Stimulated activated CD8-positive, alpha-beta memory T cell treated with anti-CD3 and anti-CD28 coated beads, Interleukin-15, amount 100 ng/mL, for 1 hour (primary cell): ENCODE data around the gene WDR45B.
"Not testable (repeated sequence)": the region's sequence is repeated elsewhere in the genome, so short reads cannot be mapped to it uniquely, and the experiment has no call there.

Experiments
- DNase-seq: peaks from one replicate; pipeline ENCODE4 v3.0.0-alpha.2; 2020; ENCODE audit warnings: low read depth

Gene WDR45B

DNA sequence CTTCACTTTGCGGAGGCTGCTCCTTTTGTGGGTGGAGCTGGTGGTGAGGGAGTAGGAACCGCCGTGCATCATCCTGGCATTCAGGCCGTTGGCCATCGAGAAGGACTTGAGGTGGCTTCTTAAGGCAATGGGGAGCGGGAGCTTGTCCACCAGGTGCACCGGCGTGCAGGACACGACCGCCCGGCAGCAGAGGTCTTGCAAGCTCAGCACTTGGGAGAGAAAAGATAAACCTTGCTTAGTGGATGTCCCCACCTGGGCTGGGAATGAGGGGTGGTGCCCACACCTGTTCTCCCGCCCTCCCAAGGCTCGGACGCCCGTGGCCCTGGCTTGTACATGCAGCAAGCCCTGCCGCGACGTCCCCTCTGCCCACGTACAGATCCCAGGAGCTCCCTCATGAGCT, 9.7 kb upstream of the WDR45B start:
- no peak for DNase-seq

DNA sequence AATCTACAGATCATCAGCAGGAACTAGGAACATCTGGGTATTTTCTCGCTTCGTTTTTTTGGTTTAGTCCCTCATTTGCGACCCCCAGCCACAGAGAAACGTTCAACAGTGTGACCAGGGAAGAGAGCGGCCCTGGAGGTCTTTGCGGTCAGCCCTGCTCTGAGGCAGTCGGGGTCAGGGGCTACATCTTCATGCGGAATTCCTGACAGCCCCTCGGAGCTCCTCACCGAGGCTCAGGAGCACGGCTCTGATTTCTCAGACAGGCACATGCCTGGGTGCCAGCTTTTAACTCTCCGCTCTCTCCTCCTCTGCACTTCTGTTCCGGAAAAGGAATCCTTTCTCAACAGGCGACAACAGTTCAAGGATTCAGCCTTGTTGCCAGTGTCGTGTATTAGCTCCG, 8.0 kb upstream of the WDR45B start:
- no peak for DNase-seq

GRCh38 chr17:82655523-82655922, 7.3 kb upstream of the WDR45B start:
- DNase-seq: no peak

DNA sequence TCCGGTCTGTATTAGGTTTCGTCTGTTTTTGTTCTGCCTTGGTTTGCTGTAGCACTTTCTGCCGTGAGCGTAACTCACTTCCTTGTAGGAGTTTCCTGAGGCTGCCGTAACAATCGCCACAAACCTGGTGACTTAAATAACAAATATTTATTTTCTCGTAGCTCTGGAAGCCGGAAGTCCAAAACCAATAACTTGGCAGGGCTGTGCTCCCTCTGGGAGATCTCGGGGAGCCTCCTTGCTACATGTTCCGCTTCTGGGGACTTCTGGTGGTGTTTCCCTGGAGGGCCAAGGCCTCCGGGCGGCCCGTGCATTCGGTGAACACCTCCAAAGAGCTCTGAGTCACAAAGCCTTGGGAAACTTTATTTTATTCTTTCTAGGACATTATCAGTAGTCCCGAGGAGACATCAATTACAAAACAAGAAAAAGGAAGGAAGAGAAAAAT, 6.8 kb upstream of the WDR45B start:
- no peak for DNase-seq

GRCh38 chr17:82654611-82655010, 6.4 kb upstream of the WDR45B start:
- DNase-seq: not testable (repeated sequence)

DNA sequence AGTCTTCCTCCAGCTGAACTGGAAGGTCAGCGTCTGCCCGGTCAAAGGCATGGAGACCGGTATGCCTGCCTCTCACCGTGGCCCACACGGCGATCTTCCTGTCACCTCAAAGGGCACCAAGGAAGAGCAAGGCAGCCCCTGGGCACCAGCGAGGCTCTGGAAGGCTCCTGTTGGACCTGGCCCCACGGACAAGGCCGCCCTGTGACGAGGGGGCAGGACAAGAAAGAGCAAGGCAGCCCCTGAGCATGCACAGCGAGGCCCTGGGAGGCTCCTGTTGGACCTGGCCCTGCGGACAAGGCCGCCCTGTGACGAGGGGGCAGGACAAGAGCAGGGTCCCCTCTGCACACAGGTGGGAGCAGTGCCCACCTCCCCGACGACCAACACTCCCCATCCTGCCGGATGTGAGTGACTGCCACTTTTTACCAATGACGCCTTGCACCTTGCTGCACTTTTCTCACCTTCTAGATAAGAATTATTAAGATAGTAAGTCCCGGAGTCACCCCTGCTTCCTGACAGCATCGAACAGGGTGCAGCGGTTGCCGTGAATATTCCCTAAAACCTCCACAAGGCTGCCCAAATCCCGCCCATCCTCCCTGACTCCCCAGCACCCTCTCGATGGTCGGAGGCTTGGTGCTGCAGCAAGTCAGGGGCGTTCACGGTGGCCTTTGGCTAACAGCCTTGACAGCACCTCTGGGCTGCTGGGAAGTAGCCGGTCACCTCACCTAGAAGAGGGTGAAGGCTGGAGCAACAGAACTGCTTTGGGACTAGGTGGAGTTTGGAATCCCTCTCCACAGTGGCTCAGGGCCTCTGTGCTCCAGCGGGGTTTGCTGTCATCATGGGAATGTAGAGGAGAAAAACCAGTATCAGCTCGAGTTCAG, 5.6 kb upstream of the WDR45B start:
- DNase-seq: no peak

- DNase-seq: no peak
Observed at GRCh38 chr17:82650723-82651122, 2.5 kb upstream of the WDR45B start.

GRCh38 chr17:82649501-82650261, 1.4 kb upstream of the WDR45B start:
- no peak for DNase-seq

- DNase-seq: no peak
Observed at GRCh38 chr17:82648742-82649331, 593 bp upstream of the WDR45B start.

DNA sequence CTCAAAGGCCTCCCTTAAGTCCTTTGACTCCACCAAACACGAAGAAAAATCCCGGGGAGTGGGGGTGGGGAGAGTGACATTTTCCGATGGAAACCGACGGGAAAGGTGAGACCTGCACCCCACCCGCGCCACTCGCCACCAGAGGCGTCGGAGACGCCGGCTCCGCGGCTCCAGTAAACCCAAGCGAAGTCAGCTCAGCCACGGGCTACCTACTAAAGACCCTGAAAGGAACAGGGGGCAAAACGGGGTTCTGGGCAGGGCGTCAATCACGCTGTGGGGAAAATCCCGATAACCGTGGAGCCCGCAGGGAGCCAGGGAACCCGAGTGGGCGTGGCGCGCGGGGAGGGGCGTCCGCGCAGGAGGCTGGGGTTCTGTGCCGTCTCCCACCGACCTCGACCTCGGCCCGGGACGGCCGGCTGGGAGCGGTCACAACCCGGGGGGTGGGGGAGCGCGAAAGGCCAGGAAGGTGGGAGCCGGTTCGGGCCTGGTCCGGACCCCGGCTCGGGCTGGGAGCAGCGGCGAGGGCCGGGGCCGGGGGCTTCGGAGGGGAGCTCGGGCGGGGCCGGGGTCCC, 565 bp downstream of the WDR45B start:
- DNase-seq: no peak

- DNase-seq: no peak
Observed at GRCh38 chr17:82645516-82645915, 2.7 kb downstream of the WDR45B start.

GRCh38 chr17:82644148-82644547, 4.1 kb downstream of the WDR45B start:
- DNase-seq: no peak

- DNase-seq: no peak
Observed at GRCh38 chr17:82642022-82642421, 6.2 kb downstream of the WDR45B start.

GRCh38 chr17:82640036-82640435, 8.2 kb downstream of the WDR45B start:
- no peak for DNase-seq

DNA sequence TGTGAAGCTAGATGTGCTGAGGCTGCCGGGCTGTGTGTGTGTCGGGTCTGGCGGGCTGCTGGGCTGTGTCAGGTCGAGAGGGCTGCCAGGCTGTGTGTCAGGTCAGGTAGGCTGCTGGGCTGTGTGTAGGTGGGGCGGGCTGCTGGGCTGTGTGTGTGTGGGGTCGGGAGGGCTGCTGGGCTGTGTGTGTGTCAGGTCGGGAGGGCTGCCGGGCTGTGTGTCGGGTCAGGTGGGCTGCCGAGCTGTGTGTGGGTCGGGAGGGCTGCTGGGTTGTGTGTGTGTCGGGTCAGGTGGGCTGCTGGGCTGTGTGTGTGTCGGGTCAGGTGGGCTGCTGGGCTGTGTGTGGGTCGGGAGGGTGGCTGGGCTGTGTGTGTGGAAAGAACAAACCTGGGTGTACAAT, 8.6 kb downstream of the WDR45B start:
- DNase-seq: no peak

DNA sequence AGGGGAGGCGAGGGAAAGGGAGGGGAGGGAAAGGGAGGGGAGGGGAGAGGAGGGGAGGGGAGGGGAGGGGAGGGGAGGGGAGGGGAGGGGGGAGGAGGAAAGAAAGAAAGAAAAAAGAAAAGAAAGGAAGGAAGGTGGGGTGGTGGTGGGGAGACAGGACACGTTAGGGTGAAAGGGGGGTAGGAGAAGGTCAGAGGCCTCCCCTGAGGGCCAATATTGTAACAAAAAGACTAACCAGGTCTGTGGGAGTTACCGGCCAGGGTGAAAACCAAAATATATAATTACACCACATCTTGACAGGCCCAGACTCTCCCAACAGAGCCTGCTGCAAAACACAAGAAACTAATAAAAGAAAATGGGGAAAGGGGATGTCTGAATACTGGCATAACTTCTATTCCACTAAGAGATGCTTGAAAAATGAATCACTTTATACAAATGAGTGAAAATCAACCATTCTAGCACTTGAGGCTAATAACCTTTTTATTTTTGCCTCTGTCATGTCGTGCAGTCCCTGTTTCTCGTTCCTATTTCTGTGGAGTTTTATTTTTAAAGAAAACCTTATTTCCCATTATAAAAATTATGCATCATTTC, 10.0 kb downstream of the WDR45B start:
- DNase-seq: no peak

- DNase-seq: no peak
Observed at GRCh38 chr17:82636626-82637598, 11.3 kb downstream of the WDR45B start.

DNA sequence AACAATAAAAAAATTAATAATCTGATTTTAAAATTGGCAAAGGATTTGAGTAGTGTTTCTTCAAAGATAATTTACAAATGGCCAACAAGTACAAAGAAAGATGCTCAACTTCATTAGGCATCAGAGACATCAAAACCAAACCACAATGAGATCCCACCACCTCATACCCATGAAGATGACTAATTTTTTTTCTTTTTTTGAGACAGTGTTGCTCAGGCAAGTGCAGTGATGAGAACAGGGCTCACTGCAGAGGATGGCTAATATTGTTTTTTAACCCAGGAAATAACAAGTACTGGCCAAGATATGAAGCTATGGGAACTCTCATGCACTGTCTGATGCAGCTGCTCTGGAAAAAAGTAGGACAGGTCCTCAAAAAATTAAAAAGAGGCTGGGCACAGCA, 14.9 kb downstream of the WDR45B start:
- no peak for DNase-seq

DNA sequence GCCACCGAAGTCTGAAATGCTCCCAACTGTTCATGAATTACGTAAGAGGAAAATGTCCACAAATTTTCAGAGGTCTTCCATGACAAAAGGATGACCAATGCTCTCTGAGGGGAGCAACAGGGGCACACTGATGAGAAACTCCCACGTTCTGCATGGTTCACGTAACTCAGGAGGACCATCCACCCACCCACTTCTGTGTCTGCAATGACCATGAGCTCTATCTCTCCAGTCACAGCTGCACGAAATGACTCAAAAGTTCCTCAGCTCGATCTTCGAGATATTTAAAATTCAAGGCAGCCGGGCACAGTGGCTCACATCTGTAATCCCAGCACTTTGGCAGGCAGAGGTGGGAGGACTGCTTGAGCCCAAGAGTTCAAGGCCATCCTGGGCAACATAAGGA, 15.8 kb downstream of the WDR45B start:
- DNase-seq: no peak

DNA sequence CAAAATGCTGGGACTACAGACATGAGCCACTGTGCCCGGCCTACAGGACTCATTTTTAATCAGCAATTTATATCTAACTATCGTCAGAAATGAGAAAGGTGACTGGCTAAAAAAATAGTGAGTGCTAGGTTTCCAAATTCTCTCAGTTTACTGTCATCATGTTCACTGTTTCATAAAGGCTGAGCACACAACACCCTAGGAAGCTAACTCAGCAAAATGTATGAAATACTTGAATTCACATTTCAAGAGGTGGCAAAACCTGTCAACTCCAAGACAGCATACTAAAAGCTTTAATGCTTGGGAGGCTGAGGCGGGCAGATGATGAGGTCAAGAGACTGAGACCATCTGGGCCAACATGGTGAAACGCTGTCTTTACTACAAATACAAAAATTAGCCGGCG, 16.7 kb downstream of the WDR45B start:
- DNase-seq: no peak

GRCh38 chr17:82630212-82630611, 18.0 kb downstream of the WDR45B start:
- DNase-seq: no peak
